SK-N-SH treated with all-trans-retinoic acid at 6 μM for 48 hours (cell line): ENCODE data around the gene HECTD4.

ENCODE experiments used
- CSDC2 ChIP-seq: fragments of 250-450 bp; sonication (Bioruptor Pico); IDR thresholded peaks from 2 replicates; pipeline ENCODE4 v1.5.0; 2020; ENCODE audit warnings: mild to moderate bottlenecking, moderate library complexity
- GLIS3 ChIP-seq: fragments of 250-450 bp; sonication (Bioruptor Pico); IDR thresholded peaks from 2 replicates; pipeline ENCODE4 v1.5.0; 2020; ENCODE audit warnings: mild to moderate bottlenecking, moderate library complexity
- PPARA ChIP-seq: fragments of 250-450 bp; sonication (Bioruptor Pico); IDR thresholded peaks from 2 replicates; pipeline ENCODE4 v1.5.0; 2020; ENCODE audit warnings: mild to moderate bottlenecking, borderline replicate concordance
- RARB ChIP-seq: fragments of 250-450 bp; sonication (Bioruptor Pico); IDR thresholded peaks from 2 replicates; pipeline ENCODE4 v1.8.0; 2021; ENCODE audit warnings: mild to moderate bottlenecking, moderate library complexity
- ZFP3 ChIP-seq: fragments of 250-450 bp; sonication (Bioruptor Pico); IDR thresholded peaks from 2 replicates; pipeline ENCODE4 v1.5.0; 2020; ENCODE audit warnings: mild to moderate bottlenecking, moderate library complexity
- ZFP30 ChIP-seq: fragments of 450-650 bp; formaldehyde crosslinking; IDR thresholded peaks from 2 replicates; pipeline ENCODE4 v1.5.0; 2022; ENCODE audit warnings: mild to moderate bottlenecking, moderate library complexity
- TF ChIP-seq, protein P1 (sequence below): fragments of 250-450 bp; sonication (Bioruptor Pico); IDR thresholded peaks from 2 replicates; pipeline ENCODE4 v1.8.0; 2020; ENCODE audit warnings: mild to moderate bottlenecking, moderate library complexity, borderline replicate concordance

DNA sequence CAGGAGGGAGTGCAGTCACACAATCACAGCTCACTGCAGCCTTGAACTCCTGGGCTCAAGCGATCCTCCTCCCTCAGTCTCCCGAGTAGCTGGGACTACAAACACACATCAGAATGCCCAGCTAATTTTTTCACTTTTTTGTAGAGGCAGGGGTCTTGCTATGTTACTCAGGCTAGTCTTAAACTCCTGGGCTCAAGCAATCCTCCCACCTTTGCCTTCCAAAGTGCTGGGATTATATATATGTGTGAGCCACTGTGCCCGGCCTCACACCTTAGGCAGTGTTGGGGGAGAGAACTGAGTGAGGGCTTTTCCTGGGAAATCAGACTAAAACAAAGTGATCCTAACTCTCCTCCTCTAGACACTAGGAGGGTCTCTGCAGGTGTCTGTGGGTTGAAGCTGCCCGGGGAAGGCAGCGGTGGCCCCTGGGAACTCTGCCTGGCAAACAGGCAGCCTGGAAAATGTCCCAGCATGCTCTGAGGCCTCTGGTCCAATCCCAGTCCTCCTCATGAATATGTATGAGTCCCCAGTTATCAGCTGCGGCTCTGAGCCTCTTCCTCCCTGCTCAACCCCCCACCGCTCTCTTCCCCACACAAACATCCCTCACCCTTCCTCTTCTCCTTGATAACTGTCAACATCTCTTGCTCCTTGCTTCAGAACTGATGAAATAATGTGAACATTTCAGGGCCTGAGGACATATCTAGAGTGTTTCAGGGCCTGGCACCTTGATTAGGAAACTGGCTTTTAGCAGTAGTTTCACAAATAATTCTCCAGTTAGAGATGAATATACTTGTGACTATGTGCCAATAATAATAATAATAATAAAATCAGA, 265.8 kb downstream of the HECTD4 start:
- no peak for TF ChIP-seq PPARA (CRISPR knock-in tag)
- no peak for TF ChIP-seq RARB (CRISPR knock-in tag)
- TF ChIP-seq ZFP3, result no peak
- TF ChIP-seq, protein P1, sequence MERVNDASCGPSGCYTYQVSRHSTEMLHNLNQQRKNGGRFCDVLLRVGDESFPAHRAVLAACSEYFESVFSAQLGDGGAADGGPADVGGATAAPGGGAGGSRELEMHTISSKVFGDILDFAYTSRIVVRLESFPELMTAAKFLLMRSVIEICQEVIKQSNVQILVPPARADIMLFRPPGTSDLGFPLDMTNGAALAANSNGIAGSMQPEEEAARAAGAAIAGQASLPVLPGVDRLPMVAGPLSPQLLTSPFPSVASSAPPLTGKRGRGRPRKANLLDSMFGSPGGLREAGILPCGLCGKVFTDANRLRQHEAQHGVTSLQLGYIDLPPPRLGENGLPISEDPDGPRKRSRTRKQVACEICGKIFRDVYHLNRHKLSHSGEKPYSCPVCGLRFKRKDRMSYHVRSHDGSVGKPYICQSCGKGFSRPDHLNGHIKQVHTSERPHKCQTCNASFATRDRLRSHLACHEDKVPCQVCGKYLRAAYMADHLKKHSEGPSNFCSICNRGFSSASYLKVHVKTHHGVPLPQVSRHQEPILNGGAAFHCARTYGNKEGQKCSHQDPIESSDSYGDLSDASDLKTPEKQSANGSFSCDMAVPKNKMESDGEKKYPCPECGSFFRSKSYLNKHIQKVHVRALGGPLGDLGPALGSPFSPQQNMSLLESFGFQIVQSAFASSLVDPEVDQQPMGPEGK (CRISPR knock-in tag), result no peak
- TF ChIP-seq GLIS3 (CRISPR knock-in tag), result no peak
- TF ChIP-seq CSDC2 (CRISPR knock-in tag), result no peak
- TF ChIP-seq ZFP30, result no peak
